Psoas muscle (tissue), 8 donors: Measurements from ENCODE around the gene MCFD2. TPM values are rescaled to one million over a fixed set of nuclear protein-coding genes. Genes with fewer than 3 reads are reported as not detected.
A peak's percentile ranks its signal among the peaks of the same experiment; 100 is the strongest.

ENCODE experiments used
- ATAC-seq, 4 donors: fragments of 200-7000 bp; cut with Tn5 transposase; one replicate each; pipeline ENCODE4 v1.9.1; 2020; ENCODE audit warnings: moderate library complexity in 3 of 4, mild to moderate bottlenecking in 2 of 4
- DNase-seq, 2 donors: peaks; one replicate each; pipeline ENCODE4 v3.0.0-alpha.2; 2020
- H3K27ac ChIP-seq: fragments of 200-600 bp; one replicate; pipeline ENCODE4 v1.8.0; 2022
- H3K27me3 ChIP-seq, 3 donors: fragments of 200-600 bp in 1 of 3; one replicate each; pipeline versions ENCODE4 v1.6.1 to v1.8.0; 2013 to 2022; ENCODE audit warnings: low read length in 2 of 3, mild to moderate bottlenecking in 2 of 3, moderate library complexity in 1 of 3; ENCODE audit not compliant: insufficient read depth in 3 of 3
- H3K36me3 ChIP-seq, 2 donors: fragments of 200-600 bp in 1 of 2; one replicate each; pipeline versions ENCODE4 v1.6.1 to v1.8.0; 2013 to 2022; ENCODE audit warnings: low read depth in 1 of 2, mild to moderate bottlenecking in 1 of 2, moderate library complexity in 1 of 2; ENCODE audit not compliant: insufficient read depth in 1 of 2
- H3K4me1 ChIP-seq: fragments of 200-600 bp; one replicate; pipeline ENCODE4 v1.8.0; 2022
- H3K4me3 ChIP-seq: fragments of 200-600 bp; one replicate; pipeline ENCODE4 v1.8.0; 2022; ENCODE audit warnings: mild to moderate bottlenecking
- H3K9me3 ChIP-seq: fragments of 200-600 bp; one replicate; pipeline ENCODE4 v1.8.0; 2022
- CTCF ChIP-seq: fragments of 200-600 bp; IDR thresholded peaks from one replicate; pipeline ENCODE4 v1.8.0; 2022; ENCODE audit warnings: antibody characterized with exemption
- WGBS, 3 donors: extraction: QIAGEN DNeasy Blood & Tissue Kit; methylation state at CpG; one replicate each; pipeline versions ENCODE4 v1.1.6 to v1.1.7; 2013; 5-methylcytosine and 5-hydroxymethylcytosine counted together
- intact Hi-C, 2 donors: fragments of 100-400 bp; cut with DNase I; formaldehyde crosslinking; loops; one replicate each; pipeline versions ENCODE4 v1.11.0 to v1.14.2; 2022
- polyA plus RNA-seq, 3 donors: library from polyadenylated mRNA; stranded (reverse); fragments of 200-250 nt; gene quantifications; one replicate each; pipeline ENCODE4 v1.2.3, GENCODE V29; 2013
- total RNA-seq, 4 donors: library from RNA; stranded (reverse); fragmentation: NEBNext Ultra II Directional in 2 of 4; extraction: Animal tissue kit (Norgen Biotek cat#: 25700) in 2 of 4; gene quantifications; one replicate each; pipeline versions ENCODE4 v1.2.1 to v1.2.4, GENCODE V29; 2021 to 2023
- donor health status: healthy with polysubstance abuse.
- donor health status: DM: no; HTN: no; CAD: no; lungs with moderate emphysema.
- donor health status: Bipolar disorder and iron deficiency.
- donor health status: healthy.
- donor health status: DM: yes; HTN: yes; CAD: no.
- donor health status: DM: no; HTN: no; CAD: no.
- donor health status: DM: no; HTN: no; CAD: no.
- donor health status: DM: yes; HTN: yes; CAD: no.

MCFD2 gene
- total and polyA plus RNA-seq, 7 donors, result 52.2 to 121 (median 86.5) TPM

GRCh38 chr2:46891956-46892553 is 23.6 kb downstream of the MCFD2 start:
- ATAC-seq, result no peak
- WGBS, 3 donors, result 85 to 91% (median 89%) methylated on average over 7 to 8 of the region's 8 CpGs

GRCh38 chr2:46888421-46888952 is 27.1 kb downstream of the MCFD2 start:
- peak in 1 of 4 donors; percentile 17 for ATAC-seq
- Histone ChIP-seq H3K4me3 (no peak overlapping the region), H3K27ac (no peak overlapping the region), H3K36me3 (no peaks in the 10 kb centered on the region), H3K27me3 (no peaks in the 10 kb centered on the region), H3K4me1 (no peaks in the 10 kb centered on the region), H3K9me3 (no peaks in the 10 kb centered on the region)
- 74 to 77% (median 76%) methylated on average over 11 of the region's 11 CpGs for WGBS, 3 donors
- DNase-seq, result no peak
- no peak for TF ChIP-seq CTCF
- intact Hi-C loops, result loop anchor here (2.0 to 5.0 kb wide), 2 partner anchors 236 to 256 kb away; no protein-coding TSS in a partner anchor

More at GRCh38 chr2:46891956-46892553, 23.6 kb downstream of the MCFD2 start:
- no peak overlapping the region for H3K27ac ChIP-seq
- TF ChIP-seq CTCF, result no peak
- H3K9me3 ChIP-seq, result no peaks in the 10 kb centered on the region
- DNase-seq, result no peak
- intact Hi-C loops, result no loop called here
- H3K4me1 ChIP-seq, result no peaks in the 10 kb centered on the region
- no peaks in the 10 kb centered on the region for H3K27me3 ChIP-seq
- no peak overlapping the region for H3K4me3 ChIP-seq
- H3K36me3 ChIP-seq, result no peaks in the 10 kb centered on the region

GRCh38 chr2:46887028-46887885 is 28.3 kb downstream of the MCFD2 start:
- peaks cover 4% of the 10 kb centered on the region for H3K4me1 ChIP-seq
- no peaks in the 10 kb centered on the region for H3K36me3 ChIP-seq
- DNase-seq (no peak), ATAC-seq (no peak)
- intact Hi-C loops, result loop anchor here in 1 of 2 donors (5.0 kb wide), 1 partner anchor 235 kb away; no protein-coding TSS in a partner anchor
- WGBS, 3 donors, result 96 to 98% (median 98%) methylated on average over 2 of the region's 2 CpGs
- H3K9me3 ChIP-seq, result no peaks in the 10 kb centered on the region
- H3K27ac ChIP-seq, result no peak overlapping the region
- no peak for TF ChIP-seq CTCF
- no peak overlapping the region for H3K4me3 ChIP-seq
- no peaks in the 10 kb centered on the region for H3K27me3 ChIP-seq

GRCh38 chr2:46886268-46887027 is 29.2 kb downstream of the MCFD2 start:
- DNase-seq, result no peak
- Histone ChIP-seq H3K4me1 (peaks cover 5% of the 10 kb centered on the region), H3K27me3 (no peaks in the 10 kb centered on the region), H3K27ac (no peak overlapping the region), H3K4me3 (no peak overlapping the region), H3K36me3 (no peaks in the 10 kb centered on the region), H3K9me3 (no peaks in the 10 kb centered on the region)
- intact Hi-C loops, result loop anchor here in 1 of 2 donors (5.0 kb wide), 1 partner anchor 234 kb away; no protein-coding TSS in a partner anchor
- WGBS, 3 donors, result 78 to 87% (median 82%) methylated on average over 6 of the region's 6 CpGs
- no peak for ATAC-seq
- no peak for TF ChIP-seq CTCF
